Activated naive CD8-positive, alpha-beta T cell (primary cell): ENCODE data around the gene P4HA1.
"Not testable (repeated sequence)": the region's sequence is repeated elsewhere in the genome, so short reads cannot be mapped to it uniquely, and the experiment has no call there.

Experiments used
- H3K27ac Mint-ChIP-seq: one replicate; pipeline ENCODE4 v1.8.0; 2021; ENCODE audit warnings: mixed read lengths
- H3K27me3 Mint-ChIP-seq: one replicate; pipeline ENCODE4 v1.8.0; 2021; ENCODE audit warnings: mixed read lengths
- H3K36me3 Mint-ChIP-seq: one replicate; pipeline ENCODE4 v1.8.0; 2021; ENCODE audit warnings: mixed read lengths
- H3K4me1 Mint-ChIP-seq: one replicate; pipeline ENCODE4 v1.8.0; 2021; ENCODE audit warnings: low read depth, mixed read lengths
- H3K4me3 Mint-ChIP-seq: one replicate; pipeline ENCODE4 v1.8.0; 2021; ENCODE audit warnings: mild to moderate bottlenecking, mixed read lengths
- H3K9me3 Mint-ChIP-seq: one replicate; pipeline ENCODE4 v1.8.0; 2021; ENCODE audit warnings: low read depth, mixed read lengths

The P4HA1 gene

DNA sequence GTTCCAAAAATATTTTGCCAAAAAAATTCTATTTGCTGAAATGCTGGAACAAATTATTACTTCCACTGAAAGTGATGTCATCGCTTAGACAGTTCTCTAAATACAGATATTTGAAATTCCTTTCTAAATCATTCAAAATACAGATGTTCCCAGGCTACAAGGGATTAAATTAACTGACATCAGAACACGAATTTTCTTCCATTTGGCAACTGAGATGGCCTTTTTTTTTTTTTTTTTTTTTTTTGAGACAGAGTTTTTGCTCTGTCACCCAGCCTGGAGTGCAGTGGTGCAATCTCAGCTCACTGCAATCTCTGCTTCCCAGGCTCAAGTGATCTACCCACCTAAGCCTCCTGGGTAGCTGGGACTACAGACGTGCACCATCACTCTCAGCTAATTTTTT lies 57.0 kb downstream of the P4HA1 start:
- Mint-ChIP-seq H3K9me3 (no peaks in the 10 kb centered on the region), H3K4me1 (no peaks in the 10 kb centered on the region), H3K4me3 (no peak overlapping the region), H3K27ac (no peak overlapping the region), H3K36me3 (peaks cover 7% of the 10 kb centered on the region), H3K27me3 (no peaks in the 10 kb centered on the region)

DNA sequence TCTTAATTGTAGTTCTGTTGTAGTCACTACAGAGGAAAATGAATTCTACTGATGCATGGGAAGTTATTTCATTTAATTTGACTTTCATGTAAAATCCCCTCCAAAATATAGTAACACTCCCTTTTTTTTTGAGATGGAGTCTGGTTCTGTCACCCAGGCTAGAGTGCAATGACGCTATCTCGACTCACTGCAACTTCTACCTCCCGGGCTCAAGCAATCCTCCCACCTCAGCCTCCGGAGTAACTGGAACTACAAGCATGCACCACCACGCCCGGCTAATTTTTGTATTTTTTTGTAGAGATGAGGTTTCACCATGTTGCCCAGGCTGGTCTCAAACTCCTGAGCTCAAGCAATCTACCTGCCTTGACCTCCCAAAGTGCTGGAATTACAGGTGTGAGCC lies 60.4 kb downstream of the P4HA1 start:
- H3K36me3 Mint-ChIP-seq, H3K4me3 Mint-ChIP-seq, H3K27me3 Mint-ChIP-seq, H3K27ac Mint-ChIP-seq, H3K4me1 Mint-ChIP-seq, H3K9me3 Mint-ChIP-seq: not testable (repeated sequence)

DNA sequence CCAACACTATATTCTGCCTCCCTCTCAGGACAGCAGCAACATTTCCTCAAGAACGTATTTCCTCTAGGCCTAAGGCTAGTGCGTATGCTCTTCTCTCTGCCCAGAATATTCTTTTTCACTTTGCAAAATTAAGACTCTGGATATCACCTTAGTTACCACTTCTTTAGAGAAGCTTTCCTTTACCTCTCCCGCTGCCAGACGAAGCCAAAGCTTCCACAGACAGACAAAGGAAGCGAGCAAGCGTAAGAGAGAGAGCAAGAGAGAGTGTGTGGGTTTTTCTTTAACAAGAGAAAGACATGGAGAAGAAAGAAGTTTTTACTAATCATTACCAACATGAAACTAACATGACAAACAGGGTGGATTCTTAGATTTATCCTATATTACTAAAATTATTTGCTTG lies 64.1 kb downstream of the P4HA1 start:
- H3K27ac Mint-ChIP-seq: no peak overlapping the region
- no peak overlapping the region for H3K4me3 Mint-ChIP-seq
- no peaks in the 10 kb centered on the region for H3K4me1 Mint-ChIP-seq
- peaks cover 16% of the 10 kb centered on the region for H3K36me3 Mint-ChIP-seq
- H3K9me3 Mint-ChIP-seq: no peaks in the 10 kb centered on the region
- no peaks in the 10 kb centered on the region for H3K27me3 Mint-ChIP-seq

DNA sequence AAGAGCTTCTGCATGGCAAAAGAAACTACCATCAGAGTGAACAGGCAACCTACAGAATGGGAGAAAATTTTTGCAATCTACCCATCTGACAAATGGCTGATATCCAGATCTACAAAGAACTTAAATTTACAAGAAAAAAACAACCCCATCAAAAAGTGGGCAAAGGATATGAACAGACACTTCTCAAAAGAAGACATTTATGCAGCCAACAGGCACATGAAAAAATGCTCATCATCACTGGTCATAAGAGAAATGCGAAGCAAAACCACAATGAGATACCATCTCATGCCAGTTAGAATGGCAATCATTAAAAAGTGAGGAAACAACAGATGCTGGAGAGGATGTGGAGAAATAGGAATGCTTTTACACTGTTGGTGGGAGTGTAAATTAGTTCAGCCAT lies 70.0 kb downstream of the P4HA1 start:
- not testable (repeated sequence) for H3K27me3 Mint-ChIP-seq, H3K27ac Mint-ChIP-seq, H3K4me3 Mint-ChIP-seq, H3K9me3 Mint-ChIP-seq, H3K4me1 Mint-ChIP-seq
- H3K36me3 Mint-ChIP-seq: peaks cover 26% of the 10 kb centered on the region

DNA sequence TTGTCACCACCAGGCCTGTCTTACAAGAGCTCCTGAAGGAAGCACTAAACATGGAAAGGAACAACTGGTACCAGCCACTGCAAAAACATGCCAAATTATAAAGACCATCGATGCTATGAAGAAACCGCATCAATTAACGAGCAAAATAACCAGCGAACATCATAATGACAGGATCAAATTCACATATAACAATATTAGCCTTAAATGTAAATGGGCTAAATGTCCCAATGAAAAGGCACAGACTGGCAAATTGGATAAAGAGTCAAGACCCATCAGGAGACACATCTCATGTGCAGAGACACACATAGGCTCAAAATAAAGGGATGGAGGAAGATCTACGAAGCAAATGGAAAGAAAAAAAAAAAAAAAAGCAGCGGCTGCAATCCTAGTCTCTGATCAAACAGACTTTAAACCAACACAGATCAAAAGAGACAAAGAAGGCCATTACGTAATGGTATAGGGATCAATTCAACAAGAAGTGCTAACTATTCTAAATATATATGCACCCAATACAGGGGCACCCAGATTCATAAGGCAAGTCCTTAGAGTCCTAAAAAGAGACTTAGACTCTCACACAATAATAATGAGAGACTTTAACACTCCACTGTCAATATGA lies 73.1 kb downstream of the P4HA1 start:
- not testable (repeated sequence) for H3K4me3 Mint-ChIP-seq, H3K27ac Mint-ChIP-seq, H3K27me3 Mint-ChIP-seq, H3K9me3 Mint-ChIP-seq
- Mint-ChIP-seq H3K36me3 (peaks cover 24% of the 10 kb centered on the region), H3K4me1 (peaks cover 14% of the 10 kb centered on the region)

DNA sequence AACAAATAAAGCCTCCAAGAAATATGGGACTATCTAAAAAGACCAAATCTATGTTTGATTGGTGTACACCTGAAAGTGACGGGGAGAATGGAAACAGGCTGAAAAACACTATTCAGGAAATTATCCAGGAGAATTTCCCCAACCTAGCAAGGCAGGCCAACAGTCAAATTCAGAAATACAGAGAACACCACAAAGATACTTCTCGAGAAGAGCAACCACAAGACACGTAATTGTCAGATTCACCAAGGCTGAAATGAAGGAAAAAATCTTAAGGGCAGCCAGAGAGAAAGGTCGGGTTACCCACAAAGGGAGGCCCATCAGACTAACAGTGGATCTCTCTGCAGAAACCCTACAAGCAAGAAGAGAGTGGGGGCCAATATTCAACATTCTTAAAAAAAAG lies 73.7 kb downstream of the P4HA1 start:
- H3K4me1 Mint-ChIP-seq: peaks cover 14% of the 10 kb centered on the region
- H3K4me3 Mint-ChIP-seq: not testable (repeated sequence)

DNA sequence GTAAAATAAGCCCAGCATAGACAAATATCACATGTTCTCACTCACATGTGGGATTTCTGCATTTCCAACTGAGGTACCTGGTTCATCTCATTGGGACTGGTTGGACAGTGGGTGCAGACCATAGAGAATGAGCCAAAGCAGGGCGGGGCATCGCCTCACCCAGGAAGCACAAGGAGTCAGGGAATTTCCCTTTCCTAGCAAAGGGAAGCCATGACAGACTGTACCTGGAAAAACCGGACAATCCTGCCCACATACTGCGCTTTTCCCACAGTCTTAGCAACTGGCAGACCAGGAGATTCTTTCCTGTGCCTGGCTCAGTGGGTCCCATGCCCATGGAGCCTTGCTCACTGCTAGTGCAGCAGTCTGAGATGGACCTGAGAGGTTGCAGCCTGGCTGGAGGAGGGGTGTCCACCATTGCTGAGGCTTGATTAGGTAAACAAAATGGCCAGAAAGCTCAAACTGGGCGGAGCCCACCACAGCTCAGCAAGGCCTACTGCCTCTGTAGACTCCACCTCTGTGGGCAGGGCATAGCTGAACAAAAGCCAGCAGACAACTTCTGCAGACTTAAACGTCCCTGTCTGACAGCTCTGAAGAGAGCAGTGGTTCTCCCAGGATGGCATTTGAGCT lies 75.0 kb downstream of the P4HA1 start:
- not testable (repeated sequence) for H3K4me3 Mint-ChIP-seq, H3K27ac Mint-ChIP-seq, H3K9me3 Mint-ChIP-seq, H3K27me3 Mint-ChIP-seq
- Mint-ChIP-seq H3K36me3 (peaks cover 18% of the 10 kb centered on the region), H3K4me1 (peaks cover 14% of the 10 kb centered on the region)

More for the DNA sequence above, 73.7 kb downstream of the P4HA1 start:
- not testable (repeated sequence) for H3K27ac Mint-ChIP-seq, H3K9me3 Mint-ChIP-seq, H3K27me3 Mint-ChIP-seq
- H3K36me3 Mint-ChIP-seq: peaks cover 23% of the 10 kb centered on the region

DNA sequence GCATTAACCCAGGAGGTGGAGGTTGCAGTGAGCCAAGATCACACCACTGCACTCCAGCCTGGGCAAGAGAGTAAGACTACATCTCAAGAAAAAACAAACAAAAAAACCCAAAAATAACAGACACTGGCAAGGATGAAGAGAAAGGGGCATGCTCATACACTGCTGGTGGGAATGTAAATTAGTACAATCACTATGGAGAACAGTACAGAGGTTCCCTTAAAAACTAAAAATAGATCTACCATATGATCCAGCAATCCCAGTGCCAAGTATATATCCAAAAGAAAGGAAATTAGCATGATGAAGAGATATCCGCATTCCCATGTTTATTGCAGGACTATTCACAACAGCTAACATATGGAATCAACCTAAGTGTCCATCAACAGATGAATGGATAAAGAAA lies 75.6 kb downstream of the P4HA1 start:
- no peak overlapping the region for H3K4me3 Mint-ChIP-seq
- H3K4me1 Mint-ChIP-seq: peaks cover 14% of the 10 kb centered on the region
- no peaks in the 10 kb centered on the region for H3K9me3 Mint-ChIP-seq
- H3K27ac Mint-ChIP-seq: no peak overlapping the region
- H3K36me3 Mint-ChIP-seq: peaks cover 18% of the 10 kb centered on the region
- H3K27me3 Mint-ChIP-seq: no peaks in the 10 kb centered on the region

DNA sequence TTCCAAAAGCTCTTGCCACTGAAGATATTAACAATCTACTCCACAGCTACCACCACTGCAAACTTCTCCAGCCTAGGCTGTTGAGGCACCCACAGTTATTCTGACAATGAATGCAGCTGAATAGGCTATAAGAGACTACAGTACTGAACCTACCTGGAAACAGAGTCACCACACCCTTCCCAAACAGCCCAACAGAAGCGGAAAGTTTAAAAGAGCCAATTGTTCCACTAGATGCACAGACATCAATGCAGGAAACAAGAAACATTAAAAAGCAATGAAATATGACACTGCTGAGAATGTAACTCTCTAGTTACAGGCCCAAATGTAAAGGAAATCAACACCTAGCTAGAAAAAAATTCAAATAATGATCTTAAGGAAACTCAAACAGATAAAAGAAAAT lies 77.6 kb downstream of the P4HA1 start:
- Mint-ChIP-seq H3K4me3 (no peak overlapping the region), H3K9me3 (no peaks in the 10 kb centered on the region), H3K4me1 (peaks cover 9% of the 10 kb centered on the region), H3K27me3 (no peaks in the 10 kb centered on the region), H3K36me3 (peaks cover 18% of the 10 kb centered on the region), H3K27ac (no peak overlapping the region)

DNA sequence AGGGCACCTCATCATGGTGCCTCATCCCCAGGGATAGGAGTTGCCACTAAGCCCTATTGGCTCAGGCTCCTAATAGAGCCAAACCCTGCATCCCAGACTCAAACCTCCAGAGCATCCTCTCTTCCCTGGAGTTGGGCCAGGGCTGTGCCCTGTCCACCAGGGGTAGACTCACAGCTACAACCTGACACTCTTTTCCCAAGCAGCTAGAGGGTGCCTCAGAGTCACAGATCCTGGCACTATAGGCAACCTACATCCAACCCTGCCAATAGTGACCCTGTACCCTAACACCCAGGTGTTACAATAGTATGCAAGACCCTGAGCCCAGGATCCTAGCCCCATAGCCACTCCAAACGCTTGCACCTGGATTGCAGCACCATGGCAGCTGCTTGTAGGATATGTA lies 78.0 kb downstream of the P4HA1 start:
- Mint-ChIP-seq H3K36me3 (peaks cover 19% of the 10 kb centered on the region), H3K4me3 (no peak overlapping the region), H3K4me1 (peaks cover 9% of the 10 kb centered on the region), H3K27me3 (no peaks in the 10 kb centered on the region), H3K9me3 (no peaks in the 10 kb centered on the region), H3K27ac (no peak overlapping the region)

DNA sequence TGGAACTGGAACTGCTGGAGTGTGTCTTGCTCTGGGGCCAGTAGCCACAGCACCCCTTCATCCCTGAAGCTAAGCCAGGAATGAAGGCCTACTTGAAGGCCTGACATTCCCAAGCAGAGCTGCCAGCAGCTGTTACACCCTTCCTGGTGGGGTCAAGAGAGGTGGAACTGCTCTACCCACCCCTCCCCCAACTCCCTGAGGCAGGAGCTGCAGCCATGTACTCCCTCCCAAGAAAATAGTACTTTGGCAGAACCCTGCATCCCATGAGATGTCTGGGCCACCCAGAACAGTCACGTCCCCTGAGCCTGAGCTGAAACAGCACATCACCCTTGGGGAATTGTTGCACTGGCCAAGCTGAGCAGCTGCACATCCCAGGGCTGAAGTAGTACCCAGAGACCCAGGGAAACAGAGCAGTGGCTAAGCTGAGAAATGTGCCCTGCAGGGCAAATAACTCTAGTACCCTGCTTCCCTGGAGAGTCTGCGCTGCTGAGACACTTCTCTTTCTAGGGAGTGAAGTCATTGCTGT lies 78.6 kb downstream of the P4HA1 start:
- peaks cover 19% of the 10 kb centered on the region for H3K36me3 Mint-ChIP-seq
- no peaks in the 10 kb centered on the region for H3K9me3 Mint-ChIP-seq
- no peak overlapping the region for H3K4me3 Mint-ChIP-seq
- H3K27me3 Mint-ChIP-seq: no peaks in the 10 kb centered on the region
- H3K4me1 Mint-ChIP-seq: peaks cover 9% of the 10 kb centered on the region
- no peak overlapping the region for H3K27ac Mint-ChIP-seq

DNA sequence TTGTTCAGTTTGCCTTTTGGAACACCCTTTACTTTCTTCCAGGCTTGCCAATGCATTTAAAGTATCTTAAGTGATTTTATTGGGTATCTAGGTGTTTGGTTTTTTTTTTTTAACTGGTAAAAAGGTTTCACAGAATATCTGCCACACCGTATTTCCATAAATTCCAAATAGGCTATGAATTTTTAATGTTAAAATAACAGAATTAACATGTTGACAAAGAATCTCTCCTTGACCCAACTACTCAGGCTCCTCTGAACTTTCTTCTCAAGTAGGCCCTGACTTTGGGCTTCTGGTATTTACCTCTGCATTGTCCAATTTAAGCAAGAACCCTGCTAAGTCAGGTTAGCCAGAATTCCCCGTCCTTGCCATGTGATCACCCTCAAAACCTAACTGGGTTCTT lies 80.9 kb downstream of the P4HA1 start:
- Mint-ChIP-seq H3K4me1 (peaks cover 3% of the 10 kb centered on the region), H3K27ac (no peak overlapping the region), H3K9me3 (no peaks in the 10 kb centered on the region), H3K4me3 (no peak overlapping the region), H3K36me3 (peaks cover 22% of the 10 kb centered on the region), H3K27me3 (no peaks in the 10 kb centered on the region)

DNA sequence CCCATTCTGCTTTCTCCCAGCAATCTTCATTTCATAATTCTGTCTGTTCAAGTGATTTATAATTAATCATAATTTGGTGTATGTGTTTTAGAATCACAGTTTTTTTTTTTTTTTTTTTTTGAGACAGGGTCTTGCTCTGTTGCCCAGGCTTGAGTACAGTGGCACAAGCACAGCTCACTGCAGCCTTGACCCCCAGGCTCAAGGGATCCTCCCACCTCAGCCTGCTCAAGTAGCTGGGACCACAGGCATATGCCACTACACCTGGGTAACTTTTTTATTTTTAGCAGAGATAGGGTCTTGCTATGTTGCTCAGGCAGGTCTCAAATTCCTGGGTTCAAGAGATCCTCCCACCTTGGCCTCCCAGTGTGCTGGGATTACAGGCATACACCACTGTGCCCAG lies 92.8 kb downstream of the P4HA1 start:
- Mint-ChIP-seq H3K4me1 (no peaks in the 10 kb centered on the region), H3K27me3 (no peaks in the 10 kb centered on the region), H3K36me3 (peaks cover 27% of the 10 kb centered on the region), H3K27ac (no peak overlapping the region), H3K9me3 (no peaks in the 10 kb centered on the region), H3K4me3 (no peak overlapping the region)

DNA sequence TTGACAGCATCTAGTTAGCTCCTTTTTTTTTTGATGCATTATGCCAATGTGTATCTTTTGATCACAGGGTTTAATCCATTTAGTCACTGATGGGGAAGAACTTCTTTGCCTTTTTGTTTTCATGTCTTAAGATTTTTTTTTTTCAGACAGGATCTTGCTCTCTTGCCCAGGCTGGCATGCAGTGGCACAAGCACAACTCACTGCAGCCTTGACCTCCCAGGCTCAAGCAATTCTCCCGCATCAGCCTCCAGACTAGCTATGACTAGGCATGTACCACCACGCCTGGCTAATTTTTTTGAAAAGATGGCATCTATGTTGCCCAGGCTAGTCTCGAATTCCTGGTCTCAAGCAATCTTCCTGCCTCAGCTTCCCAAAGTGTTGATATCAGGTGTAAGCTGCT lies 95.7 kb downstream of the P4HA1 start:
- Mint-ChIP-seq H3K9me3 (peaks cover 4% of the 10 kb centered on the region), H3K27me3 (no peaks in the 10 kb centered on the region), H3K27ac (no peak overlapping the region), H3K4me1 (no peaks in the 10 kb centered on the region), H3K4me3 (no peak overlapping the region), H3K36me3 (peaks cover 19% of the 10 kb centered on the region)

DNA sequence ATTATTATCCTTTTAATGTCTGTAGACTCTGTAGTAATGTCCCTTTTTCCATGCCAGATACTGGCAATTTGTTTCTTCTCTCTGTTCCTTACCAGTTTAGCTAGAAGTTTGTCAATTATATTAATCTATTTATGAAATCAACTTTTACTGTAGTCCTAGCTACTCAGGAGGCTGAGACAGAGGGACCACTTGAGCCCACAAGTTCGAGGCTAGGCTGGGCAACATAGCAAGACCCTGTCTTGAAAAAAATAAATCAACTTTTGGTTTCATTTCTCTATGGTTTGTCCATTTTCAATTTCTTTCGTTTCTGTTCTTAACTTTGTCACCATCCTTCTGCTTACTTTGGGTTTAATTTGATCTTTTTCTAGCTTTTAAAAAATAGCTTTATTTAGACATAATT lies 99.6 kb downstream of the P4HA1 start:
- H3K9me3 Mint-ChIP-seq: peaks cover 4% of the 10 kb centered on the region
- peaks cover 29% of the 10 kb centered on the region for H3K36me3 Mint-ChIP-seq
- no peaks in the 10 kb centered on the region for H3K27me3 Mint-ChIP-seq
- no peaks in the 10 kb centered on the region for H3K4me1 Mint-ChIP-seq
- no peak overlapping the region for H3K27ac Mint-ChIP-seq
- H3K4me3 Mint-ChIP-seq: no peak overlapping the region

DNA sequence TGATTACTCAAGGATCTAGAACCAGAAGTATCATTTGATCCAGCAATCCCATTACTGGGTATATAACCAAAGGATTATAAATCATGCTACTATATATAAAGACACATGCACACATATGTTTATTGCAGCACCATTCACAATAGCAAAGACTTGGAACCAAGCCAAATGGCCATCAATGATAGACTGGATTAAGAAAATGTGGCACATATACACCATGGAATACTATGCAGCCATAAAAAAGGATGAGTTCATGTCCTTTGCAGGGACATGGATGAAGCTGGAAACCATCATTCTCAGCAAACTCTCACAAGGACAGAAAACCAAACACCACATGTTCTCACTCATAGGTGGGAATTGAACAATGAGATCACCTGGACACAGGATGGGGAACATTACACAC lies 101.2 kb downstream of the P4HA1 start:
- not testable (repeated sequence) for H3K4me3 Mint-ChIP-seq, H3K9me3 Mint-ChIP-seq, H3K27me3 Mint-ChIP-seq, H3K27ac Mint-ChIP-seq, H3K4me1 Mint-ChIP-seq
- peaks cover 21% of the 10 kb centered on the region for H3K36me3 Mint-ChIP-seq
